CD8-positive, alpha-beta memory T cell (primary cell): ENCODE data around the gene CSNK1E. TPM values are rescaled to one million over a fixed set of nuclear protein-coding genes. Genes with fewer than 3 reads are reported as not detected.

Experiments
- CTCF ChIA-PET: fragments of 350-600 bp; sonication (Branson Sonifier 250); formaldehyde crosslinking; loops from one replicate; lab custom pipeline; 2021; ENCODE audit warnings: antibody characterized with exemption; lab: Charles Lee
- POLR2A ChIA-PET: fragments of 350-600 bp; sonication (Branson Sonifier 250); formaldehyde crosslinking; loops from one replicate; lab custom pipeline; 2021; ENCODE audit warnings: antibody characterized with exemption; lab: Charles Lee
- DNase-seq, 5 donors: peaks; one replicate each; pipeline versions ENCODE4 v3.0.0 to v3.0.0-alpha.2; 2020 to 2022; ENCODE audit warnings: mixed read lengths in 1 of 5
- H3K27ac ChIP-seq: one replicate; pipeline ENCODE4 v1.7.0; 2013; ENCODE audit warnings: low read depth, mild to moderate bottlenecking, low read length, moderate library complexity
- H3K27me3 ChIP-seq: 2 replicates; pipeline ENCODE4 v1.7.0; 2013; ENCODE audit warnings: low read length, mild to moderate bottlenecking; ENCODE audit not compliant: insufficient read depth, poor library complexity, severe bottlenecking
- H3K36me3 ChIP-seq: 2 replicates; pipeline ENCODE4 v1.7.0; 2013; ENCODE audit warnings: mild to moderate bottlenecking, low read length, moderate library complexity; ENCODE audit not compliant: insufficient read depth
- H3K4me1 ChIP-seq: 2 replicates; pipeline ENCODE4 v1.7.0; 2013; ENCODE audit warnings: mild to moderate bottlenecking, low read length, moderate library complexity; ENCODE audit not compliant: insufficient read depth
- H3K4me3 ChIP-seq: 2 replicates; pipeline ENCODE4 v1.7.0; 2013; ENCODE audit warnings: mild to moderate bottlenecking, low read length
- H3K9me3 ChIP-seq: 2 replicates; pipeline ENCODE4 v1.7.0; 2013; ENCODE audit warnings: mild to moderate bottlenecking, low read length
- H3K27ac Mint-ChIP-seq, 8 donors: one replicate each; pipeline ENCODE4 v1.8.0; 2020 to 2021; ENCODE audit warnings: mixed read lengths in 8 of 8, mild to moderate bottlenecking in 6 of 8, inconsistent platforms in 3 of 8, moderate library complexity in 3 of 8
- H3K27me3 Mint-ChIP-seq, 2 donors: one replicate each; pipeline ENCODE4 v1.8.0; 2020 to 2021; ENCODE audit warnings: mixed read lengths in 2 of 2, mild to moderate bottlenecking in 1 of 2, moderate library complexity in 1 of 2
- H3K36me3 Mint-ChIP-seq, 3 donors: one replicate each; pipeline ENCODE4 v1.8.0; 2020 to 2021; ENCODE audit warnings: mixed read lengths in 3 of 3, inconsistent platforms in 1 of 3, mild to moderate bottlenecking in 1 of 3
- H3K4me1 Mint-ChIP-seq, 3 donors: one replicate each; pipeline ENCODE4 v1.8.0; 2020 to 2021; ENCODE audit warnings: mixed read lengths in 3 of 3, inconsistent platforms in 1 of 3, mild to moderate bottlenecking in 1 of 3
- H3K4me3 Mint-ChIP-seq, 7 donors: one replicate each; pipeline ENCODE4 v1.8.0; 2020 to 2021; ENCODE audit warnings: mixed read lengths in 7 of 7, mild to moderate bottlenecking in 6 of 7, moderate library complexity in 4 of 7, inconsistent platforms in 2 of 7
- H3K9me3 Mint-ChIP-seq, 5 donors: one replicate each; pipeline ENCODE4 v1.8.0; 2020 to 2022; ENCODE audit warnings: mixed read lengths in 5 of 5, mild to moderate bottlenecking in 3 of 5, moderate library complexity in 2 of 5, inconsistent platforms in 1 of 5
- polyA plus RNA-seq: library from polyadenylated mRNA; unstranded; fragments of 300-500 nt; fragmentation: Illumina TruSeq; gene quantifications from one replicate; pipeline ENCODE4 v1.2.3, GENCODE V29; 2021
- total RNA-seq, 2 experiments: library from RNA; stranded (reverse); gene quantifications; one replicate each; pipeline ENCODE4 v1.2.3, GENCODE V29; 2021

Gene CSNK1E
- total and polyA plus RNA-seq, 3 experiments from 2014 or later = 14.1 to 105 (median 102) TPM

- no peaks in the 10 kb centered on the region for H3K9me3 Mint-ChIP-seq
- ChIA-PET POLR2A (no interaction called here), CTCF (no interaction called here)
- H3K4me3 Mint-ChIP-seq = no peak overlapping the region
- Histone ChIP-seq H3K4me1 (peaks cover 25% of the 10 kb centered on the region), H3K27ac (no peak overlapping the region), H3K4me3 (no peak overlapping the region), H3K36me3 (no peaks in the 10 kb centered on the region), H3K9me3 (no peaks in the 10 kb centered on the region), H3K27me3 (no peaks in the 10 kb centered on the region)
- no peak for DNase-seq
- H3K27ac Mint-ChIP-seq = peak overlapping the region; percentile 6 to 85 (median 68)
- H3K4me1 Mint-ChIP-seq = peaks cover 58 to 81% (median 71%) of the 10 kb centered on the region in 3 donors
- peaks cover 0 to 36% (median 0%) of the 10 kb centered on the region in 3 donors for H3K36me3 Mint-ChIP-seq
- peaks cover 0 to 1% of the 10 kb centered on the region in 2 donors for H3K27me3 Mint-ChIP-seq
Measured at GRCh38 chr22:38308791-38309498, 8.3 kb downstream of the CSNK1E start.

DNA sequence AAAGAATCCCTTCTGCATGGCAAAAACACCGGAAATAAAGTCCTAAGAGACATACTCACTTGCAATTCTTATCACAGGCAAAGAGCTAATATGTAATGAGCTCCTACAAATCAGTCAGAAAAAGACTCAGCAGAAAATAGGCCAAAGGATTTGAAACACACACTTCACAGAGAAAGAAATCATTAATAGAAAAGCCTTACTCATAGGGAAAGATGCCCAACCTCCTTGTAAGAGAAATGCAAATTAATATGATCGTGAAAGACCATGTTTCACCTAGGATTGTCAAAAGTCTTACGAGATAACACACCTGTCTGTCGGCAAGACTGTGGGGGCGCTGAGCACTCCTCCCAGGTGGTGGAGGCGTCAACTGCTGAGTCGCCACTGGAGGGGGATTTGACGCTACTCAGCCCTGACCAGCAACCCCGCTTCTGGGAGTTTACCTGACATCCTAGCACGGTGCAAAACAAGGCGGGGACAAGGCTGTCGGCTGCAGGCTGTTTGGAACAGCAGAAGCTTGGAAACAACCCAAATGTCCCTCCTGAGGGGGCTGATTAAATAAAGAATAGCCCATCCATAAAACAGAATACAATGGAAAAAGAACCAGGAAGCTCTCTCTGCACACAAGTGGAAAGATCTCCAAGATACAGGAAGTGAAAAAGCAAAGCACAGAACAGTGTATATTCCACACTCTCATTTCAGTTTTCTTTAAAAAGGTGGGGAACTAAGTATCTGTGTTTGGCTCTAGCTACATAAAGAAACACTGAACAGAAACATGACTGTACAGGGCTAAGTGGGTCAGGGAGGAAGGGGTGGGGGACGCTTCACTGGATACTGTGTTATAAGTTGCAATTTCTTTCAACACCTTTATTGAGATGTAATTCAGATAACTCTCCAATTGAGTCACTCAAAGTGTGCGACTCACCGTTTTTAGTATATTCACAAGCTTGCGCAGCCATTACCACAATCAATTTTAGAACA lies 11.5 kb downstream of the CSNK1E start:
- peak overlapping the region; percentile 13 for H3K27ac ChIP-seq
- peaks cover 4 to 48% (median 8%) of the 10 kb centered on the region in 3 donors for H3K36me3 Mint-ChIP-seq
- H3K9me3 ChIP-seq = no peaks in the 10 kb centered on the region
- H3K4me3 Mint-ChIP-seq = peak overlapping the region; percentile 44 to 81 (median 70)
- H3K4me3 ChIP-seq = no peak overlapping the region
- H3K9me3 Mint-ChIP-seq = no peaks in the 10 kb centered on the region
- peak in 3 of 5 donors; percentile 20 to 43 (median 32) for DNase-seq
- H3K4me1 Mint-ChIP-seq = peaks cover 38 to 52% (median 41%) of the 10 kb centered on the region in 3 donors
- H3K36me3 ChIP-seq = peaks cover 10% of the 10 kb centered on the region
- H3K4me1 ChIP-seq = peaks cover 9% of the 10 kb centered on the region
- peaks cover 0 to 1% of the 10 kb centered on the region in 2 donors for H3K27me3 Mint-ChIP-seq
- H3K27ac Mint-ChIP-seq = peak overlapping the region; percentile 16 to 94 (median 88)
- H3K27me3 ChIP-seq = no peaks in the 10 kb centered on the region
- ChIA-PET POLR2A (interaction anchor here (0.6 to 1.6 kb wide), 3 partner anchors 10 to 94 kb away, joined by 3 to 8 read pairs (median 4); no protein-coding TSS in a partner anchor), CTCF (interaction anchor here (0.6 to 1.4 kb wide), 2 partner anchors 12 to 407 kb away, joined by 4 read pairs; no protein-coding TSS in a partner anchor)

- peaks cover 0 to 1% of the 10 kb centered on the region in 2 donors for H3K27me3 Mint-ChIP-seq
- Histone ChIP-seq H3K27me3 (no peaks in the 10 kb centered on the region), H3K9me3 (no peaks in the 10 kb centered on the region), H3K27ac (no peak overlapping the region), H3K4me3 (no peak overlapping the region), H3K36me3 (peaks cover 18% of the 10 kb centered on the region), H3K4me1 (peaks cover 9% of the 10 kb centered on the region)
- peaks cover 5 to 58% (median 9%) of the 10 kb centered on the region in 3 donors for H3K36me3 Mint-ChIP-seq
- peaks cover 34 to 44% (median 37%) of the 10 kb centered on the region in 3 donors for H3K4me1 Mint-ChIP-seq
- H3K27ac Mint-ChIP-seq = peak overlapping the region in 3 of 8 donors; percentile 19 to 84 (median 23)
- ChIA-PET POLR2A (no interaction called here), CTCF (no interaction called here)
- no peak for DNase-seq
- no peaks in the 10 kb centered on the region for H3K9me3 Mint-ChIP-seq
- H3K4me3 Mint-ChIP-seq = no peak overlapping the region
Measured at GRCh38 chr22:38304526-38304925, 12.7 kb downstream of the CSNK1E start.

DNA sequence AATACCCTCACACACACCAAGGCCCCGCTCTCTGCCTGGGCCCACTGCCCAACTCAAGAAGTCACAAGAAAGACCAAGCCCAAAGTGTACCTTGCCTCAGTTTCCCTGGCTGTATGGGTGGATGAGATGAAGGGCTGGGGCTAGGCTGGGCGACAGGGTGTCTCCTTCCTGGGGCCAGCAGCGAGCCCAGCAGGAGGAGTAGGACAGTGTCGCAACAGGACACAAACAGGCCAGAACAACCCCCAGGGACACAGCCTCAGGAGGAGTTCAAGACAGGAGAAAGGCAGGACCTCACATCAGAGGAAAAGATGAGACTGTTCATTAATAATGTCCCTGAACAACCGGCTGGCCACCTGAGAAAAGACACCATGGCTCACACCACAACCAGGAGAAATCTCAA lies 13.3 kb downstream of the CSNK1E start:
- Mint-ChIP-seq H3K36me3 (peaks cover 5 to 62% (median 9%) of the 10 kb centered on the region in 3 donors), H3K27ac (peak overlapping the region in 4 of 8 donors; percentile 12 to 33 (median 17)), H3K9me3 (no peaks in the 10 kb centered on the region), H3K27me3 (no peaks in the 10 kb centered on the region), H3K4me3 (peak overlapping the region in 1 of 7 donors; percentile 66), H3K4me1 (peaks cover 32 to 42% (median 37%) of the 10 kb centered on the region in 3 donors)
- ChIA-PET POLR2A (no interaction called here), CTCF (no interaction called here)
- DNase-seq = no peak
- Histone ChIP-seq H3K4me3 (no peak overlapping the region), H3K27me3 (no peaks in the 10 kb centered on the region), H3K36me3 (peaks cover 18% of the 10 kb centered on the region), H3K4me1 (peaks cover 9% of the 10 kb centered on the region), H3K27ac (no peak overlapping the region), H3K9me3 (no peaks in the 10 kb centered on the region)

- no peak overlapping the region for H3K4me3 Mint-ChIP-seq
- H3K27ac Mint-ChIP-seq = no peak overlapping the region
- H3K36me3 Mint-ChIP-seq = peaks cover 5 to 64% (median 11%) of the 10 kb centered on the region in 3 donors
- no peaks in the 10 kb centered on the region for H3K27me3 ChIP-seq
- peaks cover 9% of the 10 kb centered on the region for H3K4me1 ChIP-seq
- H3K9me3 Mint-ChIP-seq = no peaks in the 10 kb centered on the region
- no peak for DNase-seq
- H3K4me1 Mint-ChIP-seq = peaks cover 26 to 31% (median 27%) of the 10 kb centered on the region in 3 donors
- ChIA-PET POLR2A (no interaction called here), CTCF (no interaction called here)
- no peak overlapping the region for H3K27ac ChIP-seq
- H3K4me3 ChIP-seq = no peak overlapping the region
- H3K27me3 Mint-ChIP-seq = no peaks in the 10 kb centered on the region
- no peaks in the 10 kb centered on the region for H3K9me3 ChIP-seq
- H3K36me3 ChIP-seq = peaks cover 24% of the 10 kb centered on the region
Measured at GRCh38 chr22:38302906-38303305, 14.3 kb downstream of the CSNK1E start.

DNA sequence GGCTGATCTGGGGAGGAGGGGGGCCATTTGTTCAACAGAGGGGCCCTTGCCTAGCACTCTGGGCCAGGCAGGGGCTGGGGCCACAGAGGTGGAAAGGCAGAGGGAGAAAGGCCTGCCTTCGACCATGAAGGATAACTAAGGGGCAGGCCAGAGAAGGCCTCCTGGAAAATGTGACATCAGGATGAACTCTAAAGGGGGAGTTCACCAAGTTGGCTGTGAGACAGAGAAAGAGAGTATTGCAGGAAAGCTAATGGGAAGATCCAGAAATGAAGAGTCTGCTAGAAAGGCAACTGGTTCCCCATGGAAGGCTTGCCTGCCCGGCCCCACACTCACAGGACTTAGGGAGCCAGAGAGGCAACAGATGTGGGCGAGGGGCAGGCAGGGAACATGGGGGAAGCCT lies 16.3 kb downstream of the CSNK1E start:
- ChIA-PET POLR2A (no interaction called here), CTCF (no interaction called here)
- peaks cover 37% of the 10 kb centered on the region for H3K36me3 ChIP-seq
- Mint-ChIP-seq H3K9me3 (no peaks in the 10 kb centered on the region), H3K27me3 (no peaks in the 10 kb centered on the region), H3K36me3 (peaks cover 5 to 76% (median 11%) of the 10 kb centered on the region in 3 donors), H3K4me3 (no peak overlapping the region), H3K27ac (peak overlapping the region in 1 of 8 donors; percentile 22), H3K4me1 (peaks cover 15 to 18% (median 15%) of the 10 kb centered on the region in 3 donors)
- no peak overlapping the region for H3K27ac ChIP-seq
- H3K4me1 ChIP-seq = peaks cover 8% of the 10 kb centered on the region
- H3K27me3 ChIP-seq = no peaks in the 10 kb centered on the region
- H3K9me3 ChIP-seq = no peaks in the 10 kb centered on the region
- no peak for DNase-seq
- no peak overlapping the region for H3K4me3 ChIP-seq

- ChIA-PET POLR2A (no interaction called here), CTCF (no interaction called here)
- Mint-ChIP-seq H3K36me3 (peaks cover 5 to 79% (median 11%) of the 10 kb centered on the region in 3 donors), H3K4me1 (peaks cover 10 to 13% (median 10%) of the 10 kb centered on the region in 3 donors), H3K27ac (peak overlapping the region in 1 of 8 donors; percentile 22), H3K9me3 (no peaks in the 10 kb centered on the region), H3K4me3 (no peak overlapping the region), H3K27me3 (no peaks in the 10 kb centered on the region)
- no peaks in the 10 kb centered on the region for H3K27me3 ChIP-seq
- peaks cover 2% of the 10 kb centered on the region for H3K4me1 ChIP-seq
- DNase-seq = no peak
- no peak overlapping the region for H3K27ac ChIP-seq
- H3K9me3 ChIP-seq = no peaks in the 10 kb centered on the region
- peaks cover 37% of the 10 kb centered on the region for H3K36me3 ChIP-seq
- no peak overlapping the region for H3K4me3 ChIP-seq
Measured at GRCh38 chr22:38300197-38300945, 16.9 kb downstream of the CSNK1E start.
